Measurements from ENCODE around the gene KLF13. TPM values are rescaled to one million over a fixed set of nuclear protein-coding genes. Genes with fewer than 3 reads are reported as not detected.

The KLF13 gene
- total RNA-seq, 1 donor from 2014 or later = 44.6 TPM

GRCh38 chr15:31367021-31367729, 40.5 kb downstream of the KLF13 start:
- peak overlapping the region; percentile 50 for H3K27ac Mint-ChIP-seq (ENCODE audit: unreplicated experiment)
- no peak for DNase-seq (ENCODE audit: low read depth, low spot score)
- peaks cover 32% of the 10 kb centered on the region for H3K4me1 Mint-ChIP-seq
- H3K36me3 Mint-ChIP-seq (ENCODE audit: low read depth) = peaks cover 9% of the 10 kb centered on the region
- H3K4me3 Mint-ChIP-seq = no peak overlapping the region
- no peaks in the 10 kb centered on the region for H3K27me3 Mint-ChIP-seq (ENCODE audit: low read depth)
- TF ChIP-seq CTCF (conservative IDR thresholded peaks at IDR 0.05) = no peak
- H3K9me3 Mint-ChIP-seq = no peaks in the 10 kb centered on the region

DNA sequence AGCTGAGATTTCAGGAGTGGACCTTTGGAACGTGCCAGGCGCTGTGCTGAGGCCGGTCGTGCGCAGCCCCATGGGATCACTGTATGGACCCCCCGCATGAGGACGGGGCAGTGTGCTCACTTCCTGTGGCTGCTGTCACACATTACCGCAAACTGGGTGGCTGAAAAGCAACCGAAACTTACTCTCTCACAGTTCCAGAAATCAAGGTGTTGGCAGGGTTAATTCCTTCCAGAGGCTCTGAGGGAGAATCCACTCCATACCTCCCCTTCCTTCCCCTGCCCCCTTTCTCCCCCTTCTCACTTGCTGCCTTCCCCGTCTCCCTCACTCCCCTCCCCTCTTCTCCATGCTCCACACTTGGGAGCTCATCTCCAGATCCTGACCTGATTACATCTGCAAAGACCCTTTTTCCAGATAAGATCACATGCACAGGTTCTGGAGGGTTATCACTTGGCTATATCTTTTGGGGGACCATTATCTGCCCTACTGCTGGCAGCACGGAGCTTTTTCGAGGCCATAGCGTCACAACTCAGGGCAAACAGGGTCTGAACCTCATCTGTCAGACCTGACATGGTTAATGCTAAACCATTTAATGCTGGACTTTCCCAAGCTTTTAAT, 41.2 kb downstream of the KLF13 start:
- DNase-seq (ENCODE audit: low read depth, low spot score) = no peak
- Mint-ChIP-seq H3K9me3 (no peaks in the 10 kb centered on the region), H3K4me3 (no peak overlapping the region), H3K36me3 (ENCODE audit: low read depth) (peaks cover 13% of the 10 kb centered on the region), H3K27ac (ENCODE audit: unreplicated experiment) (no peak overlapping the region), H3K27me3 (ENCODE audit: low read depth) (no peaks in the 10 kb centered on the region), H3K4me1 (peaks cover 33% of the 10 kb centered on the region)
- TF ChIP-seq CTCF (conservative IDR thresholded peaks at IDR 0.05) = no peak

GRCh38 chr15:31369727-31370126, 43.1 kb downstream of the KLF13 start:
- Mint-ChIP-seq H3K4me3 (no peak overlapping the region), H3K9me3 (no peaks in the 10 kb centered on the region), H3K36me3 (ENCODE audit: low read depth) (peaks cover 13% of the 10 kb centered on the region), H3K4me1 (peaks cover 26% of the 10 kb centered on the region), H3K27me3 (ENCODE audit: low read depth) (no peaks in the 10 kb centered on the region), H3K27ac (ENCODE audit: unreplicated experiment) (no peak overlapping the region)
- no peak for DNase-seq (ENCODE audit: low read depth, low spot score)
- TF ChIP-seq CTCF (conservative IDR thresholded peaks at IDR 0.05) = no peak

DNA sequence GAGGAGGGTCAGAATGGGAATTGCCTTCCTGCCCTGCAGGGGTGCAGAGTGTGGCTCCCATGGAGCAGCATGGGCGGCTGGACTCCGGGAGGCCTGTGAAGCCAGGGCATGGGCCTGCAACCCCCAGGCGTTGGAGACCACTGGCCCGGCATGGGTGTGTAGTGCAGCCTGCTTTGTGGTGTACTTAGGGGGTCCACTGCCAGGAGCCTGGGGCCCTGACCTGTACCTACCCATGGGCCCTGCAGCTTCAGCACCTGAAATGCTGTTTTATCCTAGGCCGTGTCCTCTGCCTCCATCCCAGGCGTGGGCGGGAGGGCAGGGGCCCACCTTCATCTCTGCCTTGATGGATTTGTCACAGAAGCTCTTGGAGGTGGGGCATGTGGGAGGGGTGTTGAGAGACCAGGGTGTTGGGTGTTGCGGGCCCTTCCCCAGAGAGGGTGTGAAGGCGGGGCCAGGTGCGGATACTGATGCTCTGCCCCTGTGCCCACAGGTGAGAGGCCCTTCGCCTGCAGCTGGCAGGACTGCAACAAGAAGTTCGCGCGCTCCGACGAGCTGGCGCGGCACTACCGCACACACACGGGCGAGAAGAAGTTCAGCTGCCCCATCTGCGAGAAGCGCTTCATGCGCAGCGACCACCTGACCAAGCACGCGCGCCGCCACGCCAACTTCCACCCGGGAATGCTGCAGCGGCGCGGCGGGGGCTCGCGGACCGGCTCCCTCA, 45.0 kb downstream of the KLF13 start:
- DNase-seq (ENCODE audit: low read depth, low spot score) = no peak
- no peaks in the 10 kb centered on the region for H3K9me3 Mint-ChIP-seq
- peaks cover 19% of the 10 kb centered on the region for H3K4me1 Mint-ChIP-seq
- no peaks in the 10 kb centered on the region for H3K27me3 Mint-ChIP-seq (ENCODE audit: low read depth)
- no peak for TF ChIP-seq CTCF (conservative IDR thresholded peaks at IDR 0.05)
- H3K36me3 Mint-ChIP-seq (ENCODE audit: low read depth) = peaks cover 13% of the 10 kb centered on the region
- no peak overlapping the region for H3K27ac Mint-ChIP-seq (ENCODE audit: unreplicated experiment)
- no peak overlapping the region for H3K4me3 Mint-ChIP-seq

DNA sequence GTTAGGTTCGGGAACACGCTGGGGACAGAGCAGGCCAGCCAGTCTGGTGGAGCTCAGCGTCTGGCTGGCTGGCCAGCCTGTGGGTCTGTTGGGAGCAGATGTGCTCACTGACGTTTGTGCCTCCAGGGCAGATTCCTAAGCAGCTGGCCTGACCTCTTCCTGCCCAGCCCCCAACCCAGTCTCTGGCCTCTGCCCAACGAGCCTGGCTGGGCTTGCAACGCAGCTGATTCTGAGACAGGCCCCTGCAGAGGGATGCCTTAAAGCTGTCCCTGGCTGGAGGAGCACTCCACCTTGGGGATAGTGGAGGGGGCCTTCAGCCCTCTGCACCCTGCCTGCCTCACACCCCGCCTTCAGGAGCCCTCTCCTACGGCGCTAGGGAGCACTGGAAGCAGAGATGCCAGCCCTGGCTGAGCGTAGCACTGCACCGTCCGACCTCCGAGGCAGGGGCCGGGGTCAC, 46.0 kb downstream of the KLF13 start:
- Mint-ChIP-seq H3K27me3 (ENCODE audit: low read depth) (no peaks in the 10 kb centered on the region), H3K4me3 (peak overlapping the region; percentile 50), H3K4me1 (peaks cover 19% of the 10 kb centered on the region), H3K9me3 (no peaks in the 10 kb centered on the region), H3K27ac (ENCODE audit: unreplicated experiment) (peak overlapping the region; percentile 86), H3K36me3 (ENCODE audit: low read depth) (peaks cover 13% of the 10 kb centered on the region)
- no peak for TF ChIP-seq CTCF (conservative IDR thresholded peaks at IDR 0.05)
- peak; percentile 47 for DNase-seq (ENCODE audit: low read depth, low spot score)

All from neural crest cell (in vitro differentiated cells).